Keratinocyte (primary cell): ENCODE results near the gene PDRG1. TPM values are rescaled to one million over a fixed set of nuclear protein-coding genes. Genes with fewer than 3 reads are reported as not detected.

Experiments
- DNase-seq: peaks from one replicate; pipeline ENCODE4 v3.0.0-alpha.2; 2011; ENCODE audit warnings: low read depth, missing footprints, low spot score
- FAIRE-seq: peaks from 2 replicates; lab custom pipeline; 2011; peaks lifted over from hg19 to GRCh38; lab: Jason Lieb, UNC
- H2AFZ ChIP-seq: 2 replicates; pipeline ENCODE4 v1.6.0; 2012; ENCODE audit warnings: low read length, control low read depth, inconsistent platforms; ENCODE audit not compliant: control insufficient read depth
- H3K27ac ChIP-seq: 2 replicates; pipeline ENCODE4 v1.5.1; 2011; ENCODE audit warnings: low read length; ENCODE audit not compliant: control insufficient read depth, insufficient read depth
- H3K27me3 ChIP-seq: 3 replicates; pipeline ENCODE4 v1.6.0; 2011; ENCODE audit warnings: low read length; ENCODE audit not compliant: control insufficient read depth, insufficient read depth; ENCODE audit errors: extremely low read depth
- H3K36me3 ChIP-seq, 2 experiments: 2 replicates in 1 of 2; 3 replicates in 1 of 2; pipeline ENCODE4 v1.5.1; 2011; ENCODE audit warnings: low read length in 2 of 2, mild to moderate bottlenecking in 1 of 2; ENCODE audit not compliant: control insufficient read depth in 2 of 2, insufficient read depth in 2 of 2; ENCODE audit errors: extremely low read depth in 1 of 2
- H3K4me1 ChIP-seq: 3 replicates; pipeline ENCODE4 v1.5.1; 2011; ENCODE audit warnings: low read length; ENCODE audit not compliant: control insufficient read depth, insufficient read depth; ENCODE audit errors: extremely low read depth
- H3K4me2 ChIP-seq: 3 replicates; pipeline ENCODE4 v1.6.0; 2011; ENCODE audit warnings: low read depth, low read length; ENCODE audit not compliant: control insufficient read depth, insufficient read depth; ENCODE audit errors: extremely low read depth
- H3K4me3 ChIP-seq, 3 experiments: fragments of 200-600 bp in 1 of 3; sonication (generic) in 1 of 3; 2 replicates in 2 of 3; 3 replicates in 1 of 3; pipeline ENCODE4 v1.5.1; 2011 to 2016; ENCODE audit warnings: low read length in 3 of 3, mild to moderate bottlenecking in 3 of 3, control low read depth in 2 of 3, inconsistent platforms in 1 of 3, low read depth in 1 of 3, mixed read lengths in 1 of 3, mixed run types in 1 of 3, moderate library complexity in 1 of 3; ENCODE audit not compliant: control insufficient read depth in 2 of 3, insufficient read depth in 2 of 3; ENCODE audit errors: extremely low read depth in 1 of 3
- H3K79me2 ChIP-seq: 2 replicates; pipeline ENCODE4 v1.6.0; 2012; ENCODE audit warnings: low read length; ENCODE audit not compliant: control insufficient read depth, insufficient read depth
- H3K9ac ChIP-seq: 3 replicates; pipeline ENCODE4 v1.6.0; 2011; ENCODE audit warnings: low read length; ENCODE audit not compliant: control insufficient read depth, insufficient read depth; ENCODE audit errors: extremely low read depth
- H3K9me1 ChIP-seq: 3 replicates; pipeline ENCODE4 v1.6.0; 2011; ENCODE audit warnings: low read length; ENCODE audit not compliant: control insufficient read depth, insufficient read depth; ENCODE audit errors: extremely low read depth
- H3K9me3 ChIP-seq: 2 replicates; pipeline ENCODE4 v1.5.1; 2012; ENCODE audit warnings: low read depth, low read length; ENCODE audit not compliant: control insufficient read depth
- H4K20me1 ChIP-seq: 3 replicates; pipeline ENCODE4 v1.6.0; 2011; ENCODE audit warnings: low read length; ENCODE audit not compliant: control insufficient read depth, insufficient read depth; ENCODE audit errors: extremely low read depth
- CTCF ChIP-seq, 3 experiments: IDR thresholded peaks in 1 of 3; conservative IDR thresholded peaks in 1 of 3; optimal IDR thresholded peaks in 1 of 3; 2 replicates in 2 of 3; 3 replicates in 1 of 3; pipeline versions ENCODE3 to v1.5.1; 2011; ENCODE audit warnings: low read length in 3 of 3, mild to moderate bottlenecking in 3 of 3, moderate library complexity in 2 of 3, control low read depth in 1 of 3, inconsistent platforms in 1 of 3; ENCODE audit not compliant: insufficient read depth in 2 of 3; ENCODE audit errors: extremely low read depth in 1 of 3
- EZH2 ChIP-seq: IDR thresholded peaks from one replicate; pipeline ENCODE4 v1.6.1; 2012; ENCODE audit warnings: inconsistent platforms, mild to moderate bottlenecking, low read length, moderate library complexity
- dilution Hi-C: fragments of 300-500 bp; cut with MboI; formaldehyde crosslinking; loops from one replicate; pipeline ENCODE4 v1.7.0; 2020; ENCODE audit warnings: low sequenced_read_pairs; ENCODE audit not compliant: extremely low pct_ligation_motif_present
- polyA plus RNA-seq, 5 experiments: library from polyadenylated mRNA; depleted of rRNA in 3 of 5; stranded (reverse) in 3 of 5; stranded (forward) in 1 of 5; unstranded in 1 of 5; fragments of >200 nt; gene quantifications; 1 replicate in 1 of 5; 2 replicates in 3 of 5; 3 replicates in 1 of 5; pipeline versions ENCODE4 v1.2.1 to v1.2.3, GENCODE V29; 2011 to 2012; ENCODE audit warnings: missing spikeins in 2 of 5, low read depth in 1 of 5, low replicate concordance in 1 of 5

Gene PDRG1
- polyA plus RNA-seq, 1 donor (not counting 4 experiments of a cell fraction or from before 2014, with no cell fraction given): 15.3 TPM

- FAIRE-seq (no peak), DNase-seq (no peak)
- Histone ChIP-seq H2AFZ (no peak overlapping the region), H3K27me3 (peaks cover 30% of the 10 kb centered on the region), H3K4me2 (no peak overlapping the region), H3K36me3 (no peaks in the 10 kb centered on the region), H3K27ac (no peak overlapping the region), H4K20me1 (no peaks in the 10 kb centered on the region), H3K4me1 (no peaks in the 10 kb centered on the region), H3K9ac (no peak overlapping the region), H3K79me2 (no peaks in the 10 kb centered on the region), H3K9me3 (no peaks in the 10 kb centered on the region), H3K4me3 (no peak overlapping the region), H3K9me1 (no peaks in the 10 kb centered on the region)
- dilution Hi-C loops: no loop called here
- TF ChIP-seq EZH2: no peak
- no peak for TF ChIP-seq CTCF (optimal IDR thresholded peaks at IDR 0.05 in 1 of 3, IDR thresholded peaks at IDR 0.05 in 1 of 3, conservative IDR thresholded peaks at IDR 0.05 in 1 of 3; ENCODE audit: extremely low read depth in 1 of 3, insufficient read depth in 2 of 3, low read length in 3 of 3)
Measured at GRCh38 chr20:31972471-31973021, 20.7 kb upstream of the PDRG1 start.

- no peak overlapping the region for H3K27ac ChIP-seq
- DNase-seq (no peak), FAIRE-seq (no peak)
- dilution Hi-C loops: no loop called here
- H3K4me3 ChIP-seq: no peak overlapping the region
- H3K79me2 ChIP-seq: no peaks in the 10 kb centered on the region
- TF ChIP-seq EZH2: no peak
- no peak for TF ChIP-seq CTCF (optimal IDR thresholded peaks at IDR 0.05 in 1 of 3, IDR thresholded peaks at IDR 0.05 in 1 of 3, conservative IDR thresholded peaks at IDR 0.05 in 1 of 3; ENCODE audit: extremely low read depth in 1 of 3, insufficient read depth in 2 of 3, low read length in 3 of 3)
- H3K9me3 ChIP-seq: no peaks in the 10 kb centered on the region
- no peak overlapping the region for H3K4me2 ChIP-seq
- no peaks in the 10 kb centered on the region for H4K20me1 ChIP-seq
- no peaks in the 10 kb centered on the region for H3K4me1 ChIP-seq
- H3K27me3 ChIP-seq: peaks cover 38% of the 10 kb centered on the region
- no peaks in the 10 kb centered on the region for H3K9me1 ChIP-seq
- no peaks in the 10 kb centered on the region for H3K36me3 ChIP-seq
- no peak overlapping the region for H2AFZ ChIP-seq
- no peak overlapping the region for H3K9ac ChIP-seq
Measured at GRCh38 chr20:31969991-31970390, 18.1 kb upstream of the PDRG1 start.
